Astrocyte (in vitro differentiated cells and primary cell): ENCODE data around the gene MCM7. TPM values are rescaled to one million over a fixed set of nuclear protein-coding genes. Genes with fewer than 3 reads are reported as not detected.
A peak's percentile ranks its signal among the peaks of the same experiment; 100 is the strongest.

ENCODE experiments used
- DNase-seq: peaks from one replicate; pipeline ENCODE4 v3.0.0-alpha.2; 2010; ENCODE audit warnings: low read depth
- FAIRE-seq: peaks from 2 replicates; lab custom pipeline; 2011; peaks lifted over from hg19 to GRCh38; lab: Jason Lieb, UNC
- H2AFZ ChIP-seq: 2 replicates; pipeline ENCODE4 v1.6.0; 2012; ENCODE audit warnings: low read depth, low read length, inconsistent platforms
- H3K27ac ChIP-seq: 2 replicates; pipeline ENCODE4 v1.5.1; 2011; ENCODE audit warnings: low read depth, low read length, inconsistent platforms
- H3K27me3 ChIP-seq: 2 replicates; pipeline ENCODE4 v1.6.0; 2011; ENCODE audit warnings: low read length, inconsistent platforms; ENCODE audit not compliant: insufficient read depth
- H3K36me3 ChIP-seq: 2 replicates; pipeline ENCODE4 v1.5.1; 2011; ENCODE audit warnings: low read length, inconsistent platforms; ENCODE audit not compliant: insufficient read depth
- H3K4me1 ChIP-seq: 2 replicates; pipeline ENCODE4 v1.5.1; 2011; ENCODE audit warnings: low read length, inconsistent platforms; ENCODE audit not compliant: insufficient read depth
- H3K4me2 ChIP-seq: 2 replicates; pipeline ENCODE4 v1.6.0; 2012; ENCODE audit warnings: low read length, inconsistent platforms
- H3K4me3 ChIP-seq: 2 replicates; pipeline ENCODE4 v1.5.1; 2011; ENCODE audit warnings: low read depth, mild to moderate bottlenecking, low read length, inconsistent platforms; ENCODE audit not compliant: insufficient read depth
- H3K79me2 ChIP-seq: 2 replicates; pipeline ENCODE4 v1.6.0; 2012; ENCODE audit warnings: mild to moderate bottlenecking, low read length, inconsistent platforms; ENCODE audit not compliant: insufficient read depth
- H3K9ac ChIP-seq: 2 replicates; pipeline ENCODE4 v1.6.0; 2012; ENCODE audit warnings: mild to moderate bottlenecking, low read length, inconsistent platforms
- H3K9me3 ChIP-seq: 2 replicates; pipeline ENCODE4 v1.5.1; 2012; ENCODE audit warnings: low read depth, mild to moderate bottlenecking, low read length, inconsistent platforms; ENCODE audit not compliant: insufficient read depth
- H4K20me1 ChIP-seq: 2 replicates; pipeline ENCODE4 v1.6.0; 2012; ENCODE audit warnings: low read length, inconsistent platforms; ENCODE audit not compliant: insufficient read depth
- H3K27ac Mint-ChIP-seq: one replicate; pipeline ENCODE4 v1.8.0; 2021; ENCODE audit warnings: mild to moderate bottlenecking, mixed read lengths; ENCODE audit not compliant: unreplicated experiment
- H3K27me3 Mint-ChIP-seq: one replicate; pipeline ENCODE4 v1.8.0; 2021; ENCODE audit warnings: low read depth, mixed read lengths; ENCODE audit not compliant: unreplicated experiment
- H3K36me3 Mint-ChIP-seq: one replicate; pipeline ENCODE4 v1.8.0; 2021; ENCODE audit warnings: low read depth, mixed read lengths; ENCODE audit not compliant: unreplicated experiment
- H3K4me1 Mint-ChIP-seq: one replicate; pipeline ENCODE4 v1.8.0; 2021; ENCODE audit warnings: low read depth, mixed read lengths; ENCODE audit not compliant: unreplicated experiment
- H3K4me3 Mint-ChIP-seq: one replicate; pipeline ENCODE4 v1.8.0; 2021; ENCODE audit warnings: mild to moderate bottlenecking, moderate library complexity, mixed read lengths; ENCODE audit not compliant: unreplicated experiment
- H3K9me3 Mint-ChIP-seq: one replicate; pipeline ENCODE4 v1.8.0; 2021; ENCODE audit warnings: mild to moderate bottlenecking, mixed read lengths; ENCODE audit not compliant: unreplicated experiment
- EZH2 ChIP-seq: IDR thresholded peaks from 2 replicates; pipeline ENCODE4 v1.6.1; 2012; ENCODE audit warnings: mild to moderate bottlenecking, low read length, inconsistent platforms; ENCODE audit not compliant: insufficient read depth
- total RNA-seq: library from RNA; stranded (reverse); gene quantifications from 2 replicates; pipeline ENCODE4 v1.2.1, GENCODE V29; 2021
- TF ChIP-seq, protein P1 (sequence below): IDR thresholded peaks from 2 replicates; pipeline ENCODE4 v1.5.1; 2011; ENCODE audit warnings: low read depth, mild to moderate bottlenecking, inconsistent platforms, low read length, moderate library complexity; ENCODE audit not compliant: insufficient read depth

The MCM7 gene
- total RNA-seq, 1 donor from 2014 or later: 55.2 TPM

GRCh38 chr7:100059251-100059739 is 41.9 kb downstream of the MCM7 start:
- Mint-ChIP-seq H3K9me3 (peaks cover 2% of the 10 kb centered on the region), H3K4me3 (no peak overlapping the region), H3K4me1 (no peaks in the 10 kb centered on the region), H3K27me3 (no peaks in the 10 kb centered on the region), H3K36me3 (peaks cover 36% of the 10 kb centered on the region), H3K27ac (no peak overlapping the region)
- FAIRE-seq (no peak), DNase-seq (no peak)
- no peak overlapping the region for H3K4me2 ChIP-seq
- H2AFZ ChIP-seq: no peak overlapping the region
- no peak overlapping the region for H3K27ac ChIP-seq
- peaks cover 3% of the 10 kb centered on the region for H4K20me1 ChIP-seq
- H3K9me3 ChIP-seq: peaks cover 6% of the 10 kb centered on the region
- H3K79me2 ChIP-seq: peaks cover 3% of the 10 kb centered on the region
- peaks cover 17% of the 10 kb centered on the region for H3K36me3 ChIP-seq
- H3K4me1 ChIP-seq: no peaks in the 10 kb centered on the region
- no peak overlapping the region for H3K9ac ChIP-seq
- H3K4me3 ChIP-seq: no peak overlapping the region
- TF ChIP-seq, protein P1, sequence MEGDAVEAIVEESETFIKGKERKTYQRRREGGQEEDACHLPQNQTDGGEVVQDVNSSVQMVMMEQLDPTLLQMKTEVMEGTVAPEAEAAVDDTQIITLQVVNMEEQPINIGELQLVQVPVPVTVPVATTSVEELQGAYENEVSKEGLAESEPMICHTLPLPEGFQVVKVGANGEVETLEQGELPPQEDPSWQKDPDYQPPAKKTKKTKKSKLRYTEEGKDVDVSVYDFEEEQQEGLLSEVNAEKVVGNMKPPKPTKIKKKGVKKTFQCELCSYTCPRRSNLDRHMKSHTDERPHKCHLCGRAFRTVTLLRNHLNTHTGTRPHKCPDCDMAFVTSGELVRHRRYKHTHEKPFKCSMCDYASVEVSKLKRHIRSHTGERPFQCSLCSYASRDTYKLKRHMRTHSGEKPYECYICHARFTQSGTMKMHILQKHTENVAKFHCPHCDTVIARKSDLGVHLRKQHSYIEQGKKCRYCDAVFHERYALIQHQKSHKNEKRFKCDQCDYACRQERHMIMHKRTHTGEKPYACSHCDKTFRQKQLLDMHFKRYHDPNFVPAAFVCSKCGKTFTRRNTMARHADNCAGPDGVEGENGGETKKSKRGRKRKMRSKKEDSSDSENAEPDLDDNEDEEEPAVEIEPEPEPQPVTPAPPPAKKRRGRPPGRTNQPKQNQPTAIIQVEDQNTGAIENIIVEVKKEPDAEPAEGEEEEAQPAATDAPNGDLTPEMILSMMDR: no peak
- TF ChIP-seq EZH2: no peak
- no peaks in the 10 kb centered on the region for H3K27me3 ChIP-seq

DNA sequence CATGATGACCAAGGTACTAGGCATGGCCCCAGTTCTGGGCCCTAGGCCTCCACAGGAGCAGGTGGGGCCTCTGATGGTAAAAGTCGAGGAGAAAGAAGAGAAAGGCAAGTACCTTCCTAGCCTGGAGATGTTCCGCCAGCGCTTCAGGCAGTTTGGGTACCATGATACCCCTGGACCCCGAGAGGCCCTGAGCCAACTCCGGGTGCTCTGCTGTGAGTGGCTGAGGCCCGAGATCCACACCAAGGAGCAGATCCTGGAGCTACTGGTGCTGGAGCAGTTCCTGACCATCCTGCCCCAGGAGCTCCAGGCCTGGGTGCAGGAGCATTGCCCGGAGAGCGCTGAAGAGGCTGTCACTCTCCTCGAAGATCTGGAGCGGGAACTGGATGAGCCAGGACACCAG is 44.2 kb downstream of the MCM7 start:
- no peaks in the 10 kb centered on the region for H3K27me3 ChIP-seq
- no peaks in the 10 kb centered on the region for H3K9me3 ChIP-seq
- H3K27ac ChIP-seq: no peak overlapping the region
- no peak overlapping the region for H3K4me2 ChIP-seq
- H3K9ac ChIP-seq: no peak overlapping the region
- peaks cover 2% of the 10 kb centered on the region for H3K9me3 Mint-ChIP-seq
- peaks cover 24% of the 10 kb centered on the region for H3K36me3 Mint-ChIP-seq
- H3K4me3 Mint-ChIP-seq: no peak overlapping the region
- H4K20me1 ChIP-seq: peaks cover 7% of the 10 kb centered on the region
- H3K4me1 Mint-ChIP-seq: no peaks in the 10 kb centered on the region
- H3K79me2 ChIP-seq: peaks cover 15% of the 10 kb centered on the region
- TF ChIP-seq, protein P1: no peak
- TF ChIP-seq EZH2: no peak
- H2AFZ ChIP-seq: no peak overlapping the region
- no peak overlapping the region for H3K4me3 ChIP-seq
- H3K36me3 ChIP-seq: peaks cover 10% of the 10 kb centered on the region
- H3K4me1 ChIP-seq: no peaks in the 10 kb centered on the region
- no peak overlapping the region for H3K27ac Mint-ChIP-seq
- no peaks in the 10 kb centered on the region for H3K27me3 Mint-ChIP-seq
- FAIRE-seq (no peak), DNase-seq (no peak)

DNA sequence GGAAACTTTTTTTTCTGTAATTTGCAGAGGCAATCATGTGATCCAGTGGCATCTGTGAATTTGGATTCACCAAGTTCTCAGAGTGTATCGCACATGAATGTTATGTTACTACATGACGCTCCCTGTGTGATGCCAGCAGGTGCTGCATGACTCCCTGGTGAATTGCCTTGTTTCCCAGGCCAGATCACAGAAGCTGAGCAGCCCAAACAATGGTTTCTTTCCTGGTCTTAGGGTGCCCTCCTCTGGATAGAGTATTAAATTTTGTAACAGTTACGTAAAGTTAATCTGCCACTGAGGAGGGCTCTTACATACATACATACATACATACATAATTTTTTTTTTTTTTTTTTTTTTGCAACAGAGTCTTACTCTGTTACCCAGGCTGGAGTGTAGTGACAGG is 48.0 kb downstream of the MCM7 start:
- Mint-ChIP-seq H3K27ac (no peak overlapping the region), H3K4me1 (no peaks in the 10 kb centered on the region), H3K9me3 (peaks cover 2% of the 10 kb centered on the region), H3K27me3 (no peaks in the 10 kb centered on the region), H3K36me3 (peaks cover 4% of the 10 kb centered on the region), H3K4me3 (no peak overlapping the region)
- peaks cover 26% of the 10 kb centered on the region for H3K79me2 ChIP-seq
- H3K4me1 ChIP-seq: peaks cover 2% of the 10 kb centered on the region
- FAIRE-seq: no peak
- no peak overlapping the region for H3K4me2 ChIP-seq
- no peak for TF ChIP-seq EZH2
- TF ChIP-seq, protein P1: peak; percentile 7
- peaks cover 9% of the 10 kb centered on the region for H3K36me3 ChIP-seq
- H3K9me3 ChIP-seq: no peaks in the 10 kb centered on the region
- H3K27ac ChIP-seq: no peak overlapping the region
- no peaks in the 10 kb centered on the region for H3K27me3 ChIP-seq
- no peak overlapping the region for H3K9ac ChIP-seq
- H4K20me1 ChIP-seq: peaks cover 4% of the 10 kb centered on the region
- H3K4me3 ChIP-seq: no peak overlapping the region
- H2AFZ ChIP-seq: no peak overlapping the region
- peak; percentile 41 for DNase-seq
